DND-41 (cell line): ENCODE data around the gene CTSD.

Experiments
- ATAC-seq: fragments of 200-7000 bp; cut with Tn5 transposase; 3 replicates; pipeline ENCODE4 v1.9.1; 2021; ENCODE audit warnings: low read depth; ENCODE audit not compliant: insufficient read depth
- DNase-seq: peaks from one replicate; pipeline ENCODE4 v3.0.0-alpha.2; 2020
- H2AFZ ChIP-seq: 2 replicates; pipeline ENCODE4 v1.6.0; 2012; ENCODE audit warnings: low read depth, low read length
- H3K27ac ChIP-seq: 2 replicates; pipeline ENCODE4 v1.5.1; 2012; ENCODE audit warnings: low read length, inconsistent platforms
- H3K27me3 ChIP-seq: fragments of 200-600 bp; sonication (generic); 2 replicates; pipeline ENCODE4 v1.6.0; 2012; ENCODE audit warnings: low read length, mild to moderate bottlenecking, inconsistent platforms; ENCODE audit not compliant: insufficient read depth, poor library complexity
- H3K36me3 ChIP-seq: 2 replicates; pipeline ENCODE4 v1.5.1; 2012; ENCODE audit warnings: low read length, inconsistent platforms; ENCODE audit not compliant: insufficient read depth
- H3K4me1 ChIP-seq: 2 replicates; pipeline ENCODE4 v1.5.1; 2012; ENCODE audit warnings: mild to moderate bottlenecking, low read length; ENCODE audit not compliant: insufficient read depth
- H3K4me2 ChIP-seq: 2 replicates; pipeline ENCODE4 v1.6.0; 2012; ENCODE audit warnings: mild to moderate bottlenecking, moderate library complexity, low read length, inconsistent platforms; ENCODE audit not compliant: insufficient read depth
- H3K4me3 ChIP-seq, 2 experiments: fragments of 200-600 bp in 1 of 2; shearing (Covaris generic) in 1 of 2; 2 replicates each; pipeline ENCODE4 v1.5.1; 2012 to 2016; ENCODE audit warnings: inconsistent platforms in 2 of 2, low read length in 2 of 2, mild to moderate bottlenecking in 2 of 2, low read depth in 1 of 2, moderate library complexity in 1 of 2
- H3K79me2 ChIP-seq: 2 replicates; pipeline ENCODE4 v1.6.0; 2012; ENCODE audit warnings: low read length, inconsistent platforms; ENCODE audit not compliant: insufficient read depth
- H3K9ac ChIP-seq: 2 replicates; pipeline ENCODE4 v1.6.0; 2012; ENCODE audit warnings: low read depth, mild to moderate bottlenecking, inconsistent platforms, low read length, moderate library complexity
- H3K9me3 ChIP-seq: 2 replicates; pipeline ENCODE4 v1.5.1; 2012; ENCODE audit warnings: low read length, moderate library complexity, mild to moderate bottlenecking, inconsistent platforms; ENCODE audit not compliant: insufficient read depth, severe bottlenecking
- H4K20me1 ChIP-seq: 2 replicates; pipeline ENCODE4 v1.6.0; 2012; ENCODE audit warnings: low read length; ENCODE audit not compliant: insufficient read depth
- EZH2 ChIP-seq: IDR thresholded peaks from 3 replicates; pipeline ENCODE4 v1.6.1; 2012; ENCODE audit warnings: borderline replicate concordance, low read depth, mild to moderate bottlenecking, moderate library complexity, low read length, inconsistent platforms; ENCODE audit not compliant: severe bottlenecking
- TF ChIP-seq, protein P1 (sequence below): IDR thresholded peaks from 2 replicates; pipeline ENCODE4 v1.5.1; 2012; ENCODE audit warnings: borderline replicate concordance, low read length, moderate library complexity, mild to moderate bottlenecking; ENCODE audit not compliant: poor library complexity, severe bottlenecking; ENCODE audit errors: extremely low read depth

The CTSD gene

DNA sequence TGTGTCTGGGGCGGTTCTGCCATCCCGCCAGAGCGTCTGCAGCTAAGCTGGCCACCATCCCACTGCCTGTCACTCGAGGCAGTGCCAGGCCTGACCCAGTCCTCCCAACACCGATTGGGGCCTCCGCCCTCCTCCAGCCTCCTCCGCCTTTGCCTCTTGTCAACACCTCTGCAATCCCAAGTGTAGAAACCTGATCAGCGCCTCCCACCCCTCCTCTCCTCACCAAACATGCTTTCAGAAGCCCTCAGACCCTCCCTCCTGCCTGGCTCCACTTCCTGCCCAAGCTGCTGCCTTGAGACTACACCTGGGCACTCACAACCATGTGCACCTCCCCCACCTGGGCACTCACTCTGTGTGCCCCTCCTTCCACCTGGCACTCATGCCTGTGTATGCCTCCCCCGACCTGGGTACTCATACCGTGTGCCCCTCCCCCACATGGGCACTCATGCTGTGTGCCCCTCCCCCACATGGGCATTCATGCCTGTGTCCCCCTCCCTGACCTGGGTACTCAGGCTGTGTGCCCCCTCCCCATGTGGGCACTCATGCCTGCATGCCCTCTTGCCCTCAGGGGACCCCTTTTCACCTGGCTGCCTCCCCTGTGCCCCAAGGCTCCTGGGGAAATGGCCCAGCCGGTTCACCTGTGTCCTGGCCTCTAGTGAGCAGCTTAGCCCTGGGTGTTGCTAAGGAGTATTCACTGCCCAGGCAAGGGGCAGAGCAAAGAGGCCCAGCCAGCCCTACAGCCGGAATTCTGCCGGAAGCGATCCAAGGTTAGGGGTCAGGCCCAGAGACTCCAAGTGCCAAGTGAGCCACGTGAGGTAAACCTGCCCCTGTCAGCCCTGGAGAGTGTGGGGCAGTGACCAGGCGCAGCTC lies 7.8 kb downstream of the CTSD start:
- Histone ChIP-seq H3K9ac (no peak overlapping the region), H3K4me3 (no peak overlapping the region), H3K79me2 (peaks cover 26% of the 10 kb centered on the region), H3K4me1 (peaks cover 44% of the 10 kb centered on the region), H3K27me3 (no peaks in the 10 kb centered on the region), H3K9me3 (no peaks in the 10 kb centered on the region), H2AFZ (no peak overlapping the region), H3K27ac (peak overlapping the region; percentile 54), H3K36me3 (peaks cover 89% of the 10 kb centered on the region), H3K4me2 (no peak overlapping the region), H4K20me1 (peaks cover 55% of the 10 kb centered on the region)
- peak; percentile 55 for DNase-seq
- TF ChIP-seq EZH2: no peak
- TF ChIP-seq, protein P1, sequence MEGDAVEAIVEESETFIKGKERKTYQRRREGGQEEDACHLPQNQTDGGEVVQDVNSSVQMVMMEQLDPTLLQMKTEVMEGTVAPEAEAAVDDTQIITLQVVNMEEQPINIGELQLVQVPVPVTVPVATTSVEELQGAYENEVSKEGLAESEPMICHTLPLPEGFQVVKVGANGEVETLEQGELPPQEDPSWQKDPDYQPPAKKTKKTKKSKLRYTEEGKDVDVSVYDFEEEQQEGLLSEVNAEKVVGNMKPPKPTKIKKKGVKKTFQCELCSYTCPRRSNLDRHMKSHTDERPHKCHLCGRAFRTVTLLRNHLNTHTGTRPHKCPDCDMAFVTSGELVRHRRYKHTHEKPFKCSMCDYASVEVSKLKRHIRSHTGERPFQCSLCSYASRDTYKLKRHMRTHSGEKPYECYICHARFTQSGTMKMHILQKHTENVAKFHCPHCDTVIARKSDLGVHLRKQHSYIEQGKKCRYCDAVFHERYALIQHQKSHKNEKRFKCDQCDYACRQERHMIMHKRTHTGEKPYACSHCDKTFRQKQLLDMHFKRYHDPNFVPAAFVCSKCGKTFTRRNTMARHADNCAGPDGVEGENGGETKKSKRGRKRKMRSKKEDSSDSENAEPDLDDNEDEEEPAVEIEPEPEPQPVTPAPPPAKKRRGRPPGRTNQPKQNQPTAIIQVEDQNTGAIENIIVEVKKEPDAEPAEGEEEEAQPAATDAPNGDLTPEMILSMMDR: no peak
- no peak for ATAC-seq

DNA sequence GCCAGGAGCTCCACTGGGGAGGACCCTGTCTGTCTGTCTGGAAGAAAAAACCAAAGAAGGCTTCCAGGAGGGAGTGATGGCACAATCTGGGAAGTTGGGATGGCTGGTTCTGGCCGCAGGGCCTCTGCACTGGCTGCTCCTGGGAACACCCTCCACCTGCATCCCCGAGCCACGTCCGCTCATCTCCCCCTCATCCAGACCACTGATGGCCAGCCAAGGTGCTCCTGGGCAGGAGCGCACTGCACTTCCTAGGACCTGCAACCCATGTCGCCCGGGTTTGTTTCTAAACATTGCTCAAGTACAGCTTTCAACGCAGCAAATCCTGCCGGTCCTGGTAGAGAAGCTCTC lies 8.4 kb downstream of the CTSD start:
- no peak for DNase-seq
- no peak overlapping the region for H3K9ac ChIP-seq
- H3K27ac ChIP-seq: peak overlapping the region; percentile 44
- peaks cover 53% of the 10 kb centered on the region for H4K20me1 ChIP-seq
- H3K36me3 ChIP-seq: peaks cover 83% of the 10 kb centered on the region
- no peak for ATAC-seq
- H3K4me3 ChIP-seq: no peak overlapping the region
- TF ChIP-seq, protein P1: no peak
- no peak for TF ChIP-seq EZH2
- H2AFZ ChIP-seq: no peak overlapping the region
- H3K27me3 ChIP-seq: no peaks in the 10 kb centered on the region
- peaks cover 20% of the 10 kb centered on the region for H3K79me2 ChIP-seq
- no peak overlapping the region for H3K4me2 ChIP-seq
- no peaks in the 10 kb centered on the region for H3K9me3 ChIP-seq
- peaks cover 38% of the 10 kb centered on the region for H3K4me1 ChIP-seq

DNA sequence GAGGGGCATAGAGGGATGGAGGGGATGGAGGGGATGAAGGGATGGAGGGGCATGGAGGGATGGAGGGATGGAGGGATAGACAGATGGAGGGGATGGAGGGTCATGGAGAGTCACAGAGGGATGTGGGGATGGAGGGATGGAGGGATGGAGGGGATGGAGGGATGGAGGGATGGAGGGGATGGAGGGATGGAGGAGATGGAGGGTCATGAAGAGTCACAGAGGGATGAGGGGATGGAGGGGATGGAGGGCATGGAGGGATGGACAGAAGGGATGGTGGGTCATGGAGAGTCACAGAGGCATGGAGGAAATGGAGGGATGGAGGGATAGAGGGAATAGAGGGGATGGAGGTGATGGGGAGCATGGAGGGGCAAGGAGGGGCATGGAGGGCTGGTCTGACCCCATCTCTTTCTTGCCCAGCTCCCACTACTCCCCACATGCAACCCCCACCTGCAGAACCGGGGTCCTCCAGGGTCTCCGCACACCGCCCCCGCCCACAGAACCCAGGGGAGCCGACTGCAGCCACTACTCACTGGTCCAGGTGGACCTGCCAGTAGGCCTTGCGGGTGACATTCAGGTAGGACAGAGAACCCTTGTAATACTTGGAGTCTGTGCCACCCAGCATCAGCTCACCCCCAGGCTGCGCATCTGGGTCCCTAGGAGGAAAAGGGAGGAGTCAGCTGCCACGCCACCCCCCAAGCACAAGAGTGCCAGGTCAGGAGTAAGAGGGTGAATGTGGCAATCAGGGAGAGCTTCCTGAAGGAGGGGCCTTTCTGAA lies 9.2 kb downstream of the CTSD start:
- Histone ChIP-seq H3K27ac (peak overlapping the region; percentile 44; the same call in 1 of the 2 replicates), H3K9ac (no peak overlapping the region), H3K4me3 (no peak overlapping the region), H3K4me1 (peaks cover 30% of the 10 kb centered on the region), H2AFZ (no peak overlapping the region), H3K9me3 (no peaks in the 10 kb centered on the region), H4K20me1 (peaks cover 45% of the 10 kb centered on the region), H3K36me3 (peaks cover 76% of the 10 kb centered on the region), H3K4me2 (no peak overlapping the region), H3K27me3 (no peaks in the 10 kb centered on the region), H3K79me2 (0 out of 2 replicates have a peak, but pooled peaks cover 12% of the 10 kb centered on the region)
- no peak for ATAC-seq
- DNase-seq: no peak
- TF ChIP-seq EZH2: no peak
- TF ChIP-seq, protein P1: no peak
